Cerebellar cortex (tissue), 1 donor: ENCODE data around the gene APH1B.

Source experiments
- DNase-seq: peaks from one replicate; pipeline ENCODE4 v3.0.0-alpha.2; 2015; ENCODE audit warnings: low spot score

Gene APH1B

GRCh38 chr15:63254991-63255390 is 22.4 kb upstream of the APH1B start:
- no peak for DNase-seq

- DNase-seq, result no peak
Observed at GRCh38 chr15:63255489-63255990, 21.9 kb upstream of the APH1B start.

- DNase-seq, result no peak
Observed at GRCh38 chr15:63256433-63257274, 20.8 kb upstream of the APH1B start.

- DNase-seq, result no peak
Observed at GRCh38 chr15:63258658-63259057, 18.7 kb upstream of the APH1B start.

GRCh38 chr15:63260791-63261190 is 16.6 kb upstream of the APH1B start:
- no peak for DNase-seq

- no peak for DNase-seq
Observed at GRCh38 chr15:63261311-63261710, 16.1 kb upstream of the APH1B start.

GRCh38 chr15:63263519-63263918 is 13.9 kb upstream of the APH1B start:
- no peak for DNase-seq

GRCh38 chr15:63264688-63265293 is 12.6 kb upstream of the APH1B start:
- DNase-seq, result no peak

GRCh38 chr15:63274427-63274826 is 3.0 kb upstream of the APH1B start:
- no peak for DNase-seq

- DNase-seq, result no peak
Observed at GRCh38 chr15:63276342-63277037, 915 bp upstream of the APH1B start.

- DNase-seq, result peak; percentile 63
Observed at GRCh38 chr15:63277893-63278456, 570 bp downstream of the APH1B start.

GRCh38 chr15:63283126-63283525 is 5.7 kb downstream of the APH1B start:
- no peak for DNase-seq

GRCh38 chr15:63284335-63284734 is 6.9 kb downstream of the APH1B start:
- no peak for DNase-seq

GRCh38 chr15:63287109-63287508 is 9.7 kb downstream of the APH1B start:
- DNase-seq, result no peak

GRCh38 chr15:63288342-63288741 is 10.9 kb downstream of the APH1B start:
- peak; percentile 28 for DNase-seq

- DNase-seq, result peak; percentile 77
Observed at GRCh38 chr15:63288778-63289378, 11.5 kb downstream of the APH1B start.

- DNase-seq, result no peak
Observed at GRCh38 chr15:63291507-63291906, 14.1 kb downstream of the APH1B start.

GRCh38 chr15:63292241-63292640 is 14.8 kb downstream of the APH1B start:
- no peak for DNase-seq

- DNase-seq, result no peak
Observed at GRCh38 chr15:63292771-63293170, 15.4 kb downstream of the APH1B start.

GRCh38 chr15:63294359-63294758 is 17.0 kb downstream of the APH1B start:
- no peak for DNase-seq

- no peak for DNase-seq
Observed at GRCh38 chr15:63295341-63295740, 17.9 kb downstream of the APH1B start.

GRCh38 chr15:63296195-63296594 is 18.8 kb downstream of the APH1B start:
- DNase-seq, result peak; percentile 25
